ENCODE measurements around the gene CHRD. TPM values are rescaled to one million over a fixed set of nuclear protein-coding genes. Genes with fewer than 3 reads are reported as not detected.

The CHRD gene
- total RNA-seq, 4 donors from 2014 or later: 0.11 to 10.7 (median 2.8) TPM

- H3K36me3 ChIP-seq: no peaks in the 10 kb centered on the region
- no peak for TF ChIP-seq CTCF (IDR thresholded peaks at IDR 0.05)
- TF ChIP-seq POLR2A (IDR thresholded peaks at IDR 0.05): no peak
- WGBS, 2 donors: 72 to 84% methylated on average over 6 of the region's 9 CpGs
- no peaks in the 10 kb centered on the region for H3K9me3 ChIP-seq
- H3K4me1 ChIP-seq: peaks cover 11 to 23% (median 11%) of the 10 kb centered on the region in 3 donors
- H3K4me3 ChIP-seq: no peak overlapping the region
- H3K27me3 ChIP-seq: peaks cover 0 to 67% (median 2%) of the 10 kb centered on the region in 4 donors
- no peak for DNase-seq
- H3K27ac ChIP-seq: no peak overlapping the region
- intact Hi-C loops (cut with DNase I): no loop called here
Observed at GRCh38 chr3:184384342-184384741, 4.5 kb downstream of the CHRD start.

- no peaks in the 10 kb centered on the region for H3K36me3 ChIP-seq
- no peak for TF ChIP-seq POLR2A (IDR thresholded peaks at IDR 0.05)
- no peak for TF ChIP-seq CTCF (IDR thresholded peaks at IDR 0.05)
- DNase-seq: no peak
- H3K4me3 ChIP-seq: no peak overlapping the region
- 100% methylated on average over 1 of the region's 8 CpGs; no CpG with 5 or more reads in 1 of the 2 donors for WGBS, 2 donors
- intact Hi-C loops (cut with DNase I): no loop called here
- H3K27me3 ChIP-seq: peaks cover 0 to 62% (median 2%) of the 10 kb centered on the region in 4 donors
- H3K27ac ChIP-seq: no peak overlapping the region
- peaks cover 11 to 18% (median 11%) of the 10 kb centered on the region in 3 donors for H3K4me1 ChIP-seq
- no peaks in the 10 kb centered on the region for H3K9me3 ChIP-seq
Observed at GRCh38 chr3:184384856-184385422, 5.1 kb downstream of the CHRD start.

GRCh38 chr3:184386047-184386806 lies 6.4 kb downstream of the CHRD start:
- H3K9me3 ChIP-seq: no peaks in the 10 kb centered on the region
- H3K27me3 ChIP-seq: peaks cover 0 to 49% (median 1%) of the 10 kb centered on the region in 4 donors
- no peak for DNase-seq
- WGBS, 2 donors: 70% methylated on average over 11 of the region's 37 CpGs; no CpG with 5 or more reads in 1 of the 2 donors
- intact Hi-C loops (cut with DNase I): no loop called here
- no peak overlapping the region for H3K27ac ChIP-seq
- H3K4me1 ChIP-seq: peaks cover 3 to 6% (median 4%) of the 10 kb centered on the region in 3 donors
- no peak overlapping the region for H3K4me3 ChIP-seq
- no peak for TF ChIP-seq CTCF (IDR thresholded peaks at IDR 0.05)
- H3K36me3 ChIP-seq: no peaks in the 10 kb centered on the region

- TF ChIP-seq POLR2A (IDR thresholded peaks at IDR 0.05) (no peak), CTCF (IDR thresholded peaks at IDR 0.05) (no peak)
- WGBS, 2 donors: 67 to 98% methylated on average over 3 to 8 of the region's 12 CpGs
- H3K9me3 ChIP-seq: no peaks in the 10 kb centered on the region
- no peak overlapping the region for H3K27ac ChIP-seq
- H3K4me3 ChIP-seq: no peak overlapping the region
- H3K27me3 ChIP-seq: peaks cover 0 to 39% (median 0%) of the 10 kb centered on the region in 4 donors
- no peaks in the 10 kb centered on the region for H3K4me1 ChIP-seq
- intact Hi-C loops (cut with DNase I): no loop called here
- no peak for DNase-seq
- no peaks in the 10 kb centered on the region for H3K36me3 ChIP-seq
Observed at GRCh38 chr3:184387174-184387714, 7.4 kb downstream of the CHRD start.

All from esophagus squamous epithelium (tissue), 5 donors.